Colon (tissue), 2 donors: ENCODE measurements around the gene BAIAP2.

Experiments
- FAIRE-seq: peaks from 2 replicates; lab custom pipeline; 2012; peaks lifted over from hg19 to GRCh38; lab: Jason Lieb, UNC
- donor health status: control.
- donor health status: control.

The BAIAP2 gene

DNA sequence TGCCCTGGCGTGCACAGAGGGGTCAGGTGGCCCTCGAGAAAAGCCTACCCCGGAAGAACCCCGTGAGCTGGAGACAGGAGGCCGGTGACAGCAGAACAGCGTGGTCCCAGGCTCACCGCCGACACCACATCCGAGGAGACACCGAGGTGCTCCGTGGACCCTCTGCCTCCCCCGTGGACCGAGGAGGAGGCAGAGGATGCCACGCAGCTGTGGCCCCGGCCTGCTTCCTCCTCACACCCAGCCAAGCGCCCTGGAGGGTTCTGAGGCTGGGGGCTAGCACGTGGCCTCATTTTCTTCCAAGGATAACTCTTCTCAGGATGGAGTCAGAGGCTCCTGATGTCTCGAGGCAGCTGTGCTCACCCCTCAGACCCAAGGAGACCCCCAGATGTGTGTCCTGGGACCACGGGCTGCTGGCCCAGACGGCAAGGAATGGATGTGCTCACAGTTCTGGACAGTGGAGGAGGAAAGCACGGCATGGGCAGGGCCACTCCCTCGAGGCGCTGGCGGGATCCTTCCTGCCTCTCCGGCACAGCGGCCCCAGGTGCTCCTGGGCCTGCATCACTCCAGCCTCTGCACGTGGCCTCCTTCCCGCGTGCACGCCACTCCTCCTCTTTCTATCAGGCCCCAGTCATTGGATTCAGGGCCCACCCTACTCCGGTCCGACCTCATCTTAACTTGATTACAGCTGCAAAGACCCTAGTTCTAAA, 125.9 kb downstream of the BAIAP2 start:
- no peak for FAIRE-seq

DNA sequence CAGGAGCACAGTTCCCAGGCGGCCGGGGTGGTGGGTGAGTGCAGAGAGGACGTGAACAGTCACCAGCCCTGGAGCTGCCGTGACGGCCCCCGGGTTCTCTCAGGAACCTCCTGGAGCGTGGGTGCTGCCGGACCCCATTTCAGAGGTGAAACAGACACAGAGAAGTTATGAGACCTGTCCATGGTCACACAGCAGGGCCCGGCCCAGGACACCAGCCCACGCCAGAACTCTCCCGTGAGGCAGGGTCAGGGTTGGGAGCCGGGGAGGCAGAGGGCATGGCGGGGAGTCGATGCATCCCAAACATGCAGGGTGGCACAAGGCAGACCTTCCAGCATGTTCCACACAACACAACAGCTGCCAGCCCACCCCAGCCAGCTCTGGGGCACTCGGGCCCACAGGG, 126.6 kb downstream of the BAIAP2 start:
- no peak for FAIRE-seq

DNA sequence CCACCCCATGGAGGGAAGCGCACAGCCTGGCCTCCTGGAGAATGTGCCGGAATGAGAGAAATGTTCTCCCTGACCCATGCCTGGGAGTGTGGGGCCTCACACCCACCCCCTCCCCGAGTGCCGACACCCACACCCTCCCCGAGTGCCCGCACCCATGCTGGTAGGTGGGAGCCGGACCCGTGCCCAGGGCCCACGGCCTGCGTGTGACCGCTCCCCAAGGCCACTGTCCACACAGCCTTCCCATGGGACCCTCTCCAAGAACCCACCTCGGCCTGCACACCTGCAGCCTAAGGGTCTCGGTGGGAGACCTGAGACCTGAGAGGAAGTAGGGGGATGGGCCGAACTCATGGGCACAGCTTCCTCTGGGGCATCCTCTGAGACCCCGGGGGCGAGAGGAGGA, 127.0 kb downstream of the BAIAP2 start:
- FAIRE-seq: no peak

DNA sequence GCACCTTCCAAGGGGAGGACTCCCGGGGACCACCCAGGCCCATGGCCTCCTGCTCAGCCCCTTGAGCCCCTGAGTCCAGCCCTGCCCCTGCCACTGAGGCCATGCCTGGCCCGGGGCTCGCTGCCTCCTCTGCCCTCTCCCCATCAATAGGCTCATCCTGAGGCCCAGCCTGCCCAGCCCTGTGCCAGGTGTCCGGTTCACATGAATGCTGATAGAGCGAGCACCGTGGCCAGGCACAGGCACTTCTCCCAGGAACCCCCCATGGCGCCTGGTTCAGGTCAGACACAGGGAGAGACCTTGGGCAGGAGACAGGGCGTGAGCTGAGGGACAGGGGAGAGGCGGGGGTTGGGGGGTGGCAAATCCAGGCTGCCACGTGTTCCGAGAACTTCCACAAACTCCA, 127.5 kb downstream of the BAIAP2 start:
- FAIRE-seq: no peak

DNA sequence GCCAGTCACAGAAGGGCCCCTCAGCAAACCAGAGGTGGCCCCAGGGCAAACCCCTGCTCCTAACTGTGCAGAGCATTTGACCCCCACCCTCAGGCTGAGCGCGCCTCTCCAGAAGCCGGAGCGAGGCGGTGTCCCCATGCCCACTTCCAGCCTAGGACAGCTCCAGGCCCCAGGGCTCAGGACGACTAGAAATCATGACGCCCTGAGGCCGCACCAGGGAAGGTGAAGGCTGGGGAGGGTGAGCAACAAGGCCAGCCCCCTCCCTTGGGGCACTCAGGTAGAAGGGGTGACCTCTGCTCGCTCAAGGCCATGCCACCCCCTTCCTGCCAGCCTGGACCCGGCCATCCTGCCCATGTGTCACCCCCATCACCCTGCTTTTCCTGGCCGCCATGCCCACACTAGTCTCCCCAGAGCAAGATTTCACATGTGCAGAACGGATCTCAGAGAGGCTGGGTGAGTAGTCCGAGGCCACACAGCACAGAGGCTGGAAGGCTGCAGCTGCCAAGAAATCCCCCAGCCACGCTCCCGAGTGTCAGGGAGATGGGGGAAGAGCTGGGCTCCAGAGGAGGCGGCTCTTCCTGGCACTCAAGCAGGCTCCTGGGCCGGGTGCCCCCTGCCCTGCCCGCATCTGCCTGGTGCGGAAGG, 128.2 kb downstream of the BAIAP2 start:
- FAIRE-seq: no peak

DNA sequence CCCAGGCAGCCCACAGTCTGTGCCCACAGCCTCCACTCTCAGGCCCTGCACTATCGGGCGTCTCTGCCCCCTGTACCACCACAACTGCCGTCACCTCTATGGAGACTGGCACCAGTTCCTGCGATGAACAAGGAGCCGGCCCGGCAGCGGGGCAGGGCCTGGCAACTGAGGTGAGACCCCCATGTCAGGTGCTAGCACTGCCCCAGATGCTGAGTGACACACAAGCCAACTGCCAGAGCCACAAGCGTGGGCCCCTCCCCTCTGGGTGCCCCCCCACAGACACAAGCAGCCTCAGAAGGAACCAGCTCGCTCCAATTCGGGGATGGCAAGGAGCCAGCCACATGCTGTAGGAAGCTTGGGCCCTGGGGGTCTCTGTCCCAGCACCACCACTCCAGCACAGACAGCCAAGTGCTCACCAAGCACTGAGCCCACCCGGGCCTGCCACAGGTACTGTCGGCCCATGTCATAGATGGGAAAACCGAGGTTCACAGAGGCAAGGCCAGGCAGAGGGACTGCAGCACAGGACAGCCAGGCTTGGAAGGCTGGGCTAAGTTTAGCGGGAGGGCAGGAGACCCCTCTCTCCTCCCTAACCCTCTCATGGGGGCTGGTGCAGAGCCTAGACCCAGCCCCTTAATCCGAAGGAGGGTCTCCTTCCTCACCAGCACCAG, 128.9 kb downstream of the BAIAP2 start:
- FAIRE-seq: no peak

DNA sequence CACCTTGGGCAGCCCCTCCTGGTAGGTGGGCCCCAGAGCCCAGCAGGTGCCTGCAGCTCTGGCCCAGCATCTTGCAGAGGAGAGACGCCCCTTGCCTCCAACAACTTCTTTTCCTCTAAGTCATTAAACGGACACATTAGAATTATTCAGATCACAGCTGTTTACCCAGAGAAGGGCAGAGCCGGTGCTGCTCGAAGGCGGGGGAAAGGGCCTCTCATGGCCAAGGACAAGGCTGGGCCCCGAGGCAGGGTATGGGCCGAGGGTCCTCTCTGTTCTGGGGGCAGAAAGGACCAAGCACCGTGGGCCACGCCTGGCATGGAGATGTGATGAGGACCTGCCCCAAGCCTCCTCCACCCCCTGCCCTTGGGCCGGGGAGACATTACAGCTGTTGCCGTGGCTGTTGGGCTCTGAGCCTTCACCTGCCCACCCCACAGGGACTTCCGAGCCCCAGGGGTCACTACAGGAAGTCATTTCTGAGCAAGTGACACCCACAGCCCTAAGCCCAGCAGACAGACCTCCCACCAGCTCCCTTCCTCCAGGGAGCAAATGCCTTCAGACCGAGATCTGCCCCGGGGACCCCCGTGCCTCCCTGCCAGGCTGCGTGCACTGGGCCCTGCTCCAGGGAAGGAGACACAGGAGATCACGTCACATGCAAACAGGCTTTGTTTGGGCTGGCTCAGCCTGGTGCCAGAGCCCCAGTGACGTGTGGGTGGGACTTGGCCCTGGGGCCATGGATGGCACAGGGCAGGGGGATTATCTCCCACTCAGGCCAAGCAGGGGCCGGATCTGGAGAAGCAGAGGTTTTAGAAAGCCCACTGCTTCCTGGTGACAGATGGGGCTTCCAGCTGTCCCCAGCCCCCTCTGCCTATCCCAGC, 129.7 kb downstream of the BAIAP2 start:
- FAIRE-seq: no peak

DNA sequence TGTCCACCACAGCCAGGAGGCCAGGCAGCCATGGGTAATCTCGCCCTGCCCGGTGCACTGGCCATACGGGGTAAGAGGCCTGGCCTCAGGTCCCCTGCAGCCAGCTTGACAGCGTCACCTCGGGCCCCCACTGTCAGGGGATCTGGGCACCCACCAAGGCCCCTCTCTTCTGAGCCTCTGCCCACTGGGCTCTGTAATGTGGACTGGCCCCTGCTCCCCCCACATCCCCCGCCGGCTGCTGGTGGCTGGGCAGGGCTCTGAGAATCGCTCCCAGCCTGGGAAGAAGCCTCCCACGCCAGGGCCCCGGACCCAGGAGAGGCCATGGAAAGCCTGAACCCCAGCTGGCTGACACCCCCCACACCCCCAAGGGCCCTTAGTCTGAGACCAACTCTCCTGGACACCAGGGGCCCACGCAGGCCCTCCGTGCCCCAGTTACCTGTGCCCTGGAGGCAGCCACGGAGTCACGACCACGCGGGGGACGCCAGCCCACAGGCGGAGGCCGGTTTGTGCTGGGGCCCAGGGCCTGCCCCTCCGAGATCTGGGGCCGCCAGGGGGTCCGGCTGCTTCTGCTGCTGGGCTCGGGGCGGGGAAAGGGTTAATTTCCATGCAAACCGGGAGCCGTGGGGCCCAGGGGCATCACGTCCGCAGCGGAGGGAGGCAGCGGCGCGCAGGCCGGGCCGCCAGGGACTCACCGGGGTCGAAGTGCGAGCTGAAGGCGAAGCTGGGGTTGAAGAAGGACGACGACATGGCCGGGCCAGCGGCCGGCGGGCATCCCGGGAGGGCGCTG, 130.5 kb downstream of the BAIAP2 start, which contains the start of gene PVALEF:
PVALEF (plus strand) TSS at position 262 of the 787 bp plus-strand sequence. CDS start 15,720 bp downstream, outside the sequence.
- FAIRE-seq: no peak

DNA sequence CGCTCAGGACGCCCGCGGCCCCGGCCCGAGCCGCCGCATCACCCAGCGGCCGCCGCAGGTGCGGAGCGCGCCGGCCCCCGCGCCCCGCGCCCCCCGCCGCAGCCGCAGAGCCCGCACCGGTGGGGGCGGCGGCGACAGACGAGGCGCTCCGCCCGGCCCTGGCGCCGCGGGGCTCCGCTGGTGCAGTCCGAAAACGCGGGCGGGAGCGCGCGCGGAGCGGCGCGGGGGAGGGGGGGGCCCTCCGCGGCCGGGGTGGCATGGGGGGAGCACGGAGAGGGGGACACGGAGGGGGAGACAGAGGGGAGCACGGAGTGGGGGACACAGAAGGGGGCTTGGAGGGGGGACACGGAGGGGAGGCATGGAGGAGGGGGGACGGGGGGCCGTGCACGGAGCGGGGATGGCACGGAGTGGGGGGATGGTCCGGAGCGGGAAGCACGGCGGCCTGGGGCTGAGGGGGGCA, 131.1 kb downstream of the BAIAP2 start, which contains the start of gene AATK:
AATK (minus strand) TSS at position 189 of the 460 bp plus-strand sequence. CDS start 229 bp downstream, outside the sequence.
- FAIRE-seq: no peak
